Stimulated activated CD8-positive, alpha-beta memory T cell treated with anti-CD3 and anti-CD28 coated beads, Interleukin-4, amount 100 ng/mL, for 1 hour (primary cell): ENCODE measurements around the gene XPNPEP3.
"Not testable (repeated sequence)": the region's sequence is repeated elsewhere in the genome, so short reads cannot be mapped to it uniquely, and the experiment has no call there.

ENCODE experiments used
- DNase-seq, 2 donors: peaks; one replicate each; pipeline ENCODE4 v3.0.0-alpha.2; 2020; ENCODE audit warnings: low read depth in 2 of 2, low spot score in 1 of 2

XPNPEP3 gene

DNA sequence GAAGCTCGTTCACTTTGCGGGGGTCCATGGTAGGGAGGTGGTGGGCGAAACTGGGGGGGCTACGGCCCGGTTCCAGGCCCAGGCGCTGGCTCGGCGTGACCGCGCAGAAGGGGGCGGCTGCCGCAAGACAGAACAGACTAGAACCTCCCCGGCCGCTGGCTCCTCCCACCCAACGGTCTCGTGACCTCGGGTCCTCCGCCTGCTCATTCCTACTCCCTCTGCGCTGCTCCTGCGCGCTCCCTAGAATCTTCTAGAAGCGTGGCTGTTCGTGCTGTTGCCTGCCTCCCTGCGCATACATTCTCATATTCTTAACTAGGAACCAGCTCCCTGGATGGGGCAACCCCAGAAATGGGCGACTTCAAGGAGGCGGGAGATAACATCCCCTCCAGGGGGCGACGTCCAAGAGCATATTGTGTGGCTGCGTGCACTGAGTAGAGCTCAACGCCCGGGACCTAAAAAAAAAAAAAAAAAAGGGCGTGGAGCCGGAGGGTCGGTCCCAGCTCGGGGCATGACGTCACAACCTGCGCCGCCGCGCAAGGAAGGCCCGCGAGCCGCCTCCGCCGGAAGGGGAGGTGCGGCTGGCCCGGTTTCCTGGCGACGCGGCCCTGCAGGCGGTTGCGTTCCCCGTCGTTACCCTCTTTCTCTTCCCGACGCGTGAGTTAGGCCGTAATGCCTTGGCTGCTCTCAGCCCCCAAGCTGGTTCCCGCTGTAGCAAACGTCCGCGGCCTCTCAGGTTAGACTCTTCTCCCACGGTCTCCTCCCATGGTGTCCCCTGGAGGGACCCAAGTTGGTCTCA lies at the start of gene XPNPEP3, which contains the start of gene ST13:
Gene XPNPEP3 (plus strand): TSS at position 636 of the 796 bp plus-strand sequence. CDS start 34 bp downstream, at position 670.
Gene ST13 (minus strand): TSS at position 127 of the 796 bp plus-strand sequence. CDS start 99 bp downstream, at position 28.
- peak; percentile 92 for DNase-seq

DNA sequence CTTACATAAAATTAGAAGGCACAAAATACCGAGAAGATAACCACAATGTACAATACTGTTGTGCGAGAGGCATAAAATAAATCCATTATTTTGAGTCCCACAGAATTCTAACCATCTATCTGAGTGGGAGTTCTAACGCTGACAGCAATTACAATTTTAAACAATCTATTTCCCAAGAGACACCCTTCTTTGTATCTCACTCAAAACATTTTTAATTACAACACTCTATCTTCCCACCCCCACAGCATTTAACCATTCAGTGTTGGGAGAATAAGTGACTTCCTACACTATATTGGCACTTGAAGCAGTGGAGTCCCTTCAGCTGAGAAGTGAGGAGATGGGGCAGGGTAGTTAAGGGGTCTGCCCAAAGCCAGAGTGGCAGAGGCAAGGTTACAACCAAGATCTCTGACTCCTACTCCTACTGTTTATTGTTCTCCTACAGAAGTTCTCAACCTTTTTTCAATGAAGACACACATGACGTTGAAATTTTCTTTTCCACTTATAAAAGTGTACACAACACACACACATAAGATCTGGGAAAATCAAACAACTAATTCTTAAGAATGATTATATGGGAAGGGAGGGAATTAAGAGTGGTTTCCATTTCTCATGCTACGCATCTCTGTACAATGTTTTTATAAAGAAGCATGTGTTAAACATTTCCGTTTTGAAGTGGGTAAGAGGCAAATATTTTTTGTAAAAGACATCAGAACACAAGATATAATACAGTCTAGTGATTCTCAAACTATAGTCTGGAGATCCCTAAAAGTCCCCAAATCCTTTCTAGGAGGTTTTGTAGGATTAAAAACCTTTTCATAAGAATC lies 48.7 kb upstream of the XPNPEP3 start:
- DNase-seq = no peak

DNA sequence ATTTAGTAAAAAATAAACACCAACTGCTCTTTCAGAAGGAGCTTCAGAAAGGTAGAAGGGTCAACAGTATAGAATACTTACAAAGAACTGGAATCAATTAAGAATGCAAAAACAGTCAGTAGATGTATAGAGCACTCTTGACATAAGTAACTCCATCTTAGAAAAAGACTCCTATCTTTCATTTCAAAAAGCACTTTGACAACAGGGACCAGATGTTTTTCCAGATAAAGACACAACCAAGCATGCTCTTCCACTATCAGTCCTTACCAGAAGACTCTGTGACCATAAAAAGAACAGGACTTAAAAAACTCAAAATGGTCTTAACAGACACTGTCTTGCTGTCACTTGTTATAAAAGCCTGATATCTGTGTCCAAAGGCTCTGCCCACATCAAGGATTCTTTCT lies 43.0 kb upstream of the XPNPEP3 start:
- DNase-seq = no peak

DNA sequence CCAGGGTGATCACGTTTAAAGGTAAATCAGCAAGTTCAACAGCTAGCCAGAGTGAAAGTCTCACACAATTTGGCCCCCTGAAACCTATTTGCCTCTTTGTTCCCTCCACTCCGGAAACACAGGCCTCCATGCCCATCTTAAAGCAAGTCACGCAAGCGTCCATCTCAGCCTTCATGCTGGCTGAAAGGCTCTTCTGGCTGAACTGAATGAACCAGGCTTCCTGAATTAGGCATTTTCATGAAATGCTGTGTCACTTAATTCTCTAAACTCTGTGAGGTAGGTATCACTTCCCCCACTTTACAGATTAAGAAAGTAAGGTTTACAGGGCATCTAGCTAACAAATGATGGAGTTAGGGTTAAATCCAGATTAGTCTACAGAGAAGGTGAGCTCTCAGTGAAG lies 39.2 kb upstream of the XPNPEP3 start:
- DNase-seq = no peak

DNA sequence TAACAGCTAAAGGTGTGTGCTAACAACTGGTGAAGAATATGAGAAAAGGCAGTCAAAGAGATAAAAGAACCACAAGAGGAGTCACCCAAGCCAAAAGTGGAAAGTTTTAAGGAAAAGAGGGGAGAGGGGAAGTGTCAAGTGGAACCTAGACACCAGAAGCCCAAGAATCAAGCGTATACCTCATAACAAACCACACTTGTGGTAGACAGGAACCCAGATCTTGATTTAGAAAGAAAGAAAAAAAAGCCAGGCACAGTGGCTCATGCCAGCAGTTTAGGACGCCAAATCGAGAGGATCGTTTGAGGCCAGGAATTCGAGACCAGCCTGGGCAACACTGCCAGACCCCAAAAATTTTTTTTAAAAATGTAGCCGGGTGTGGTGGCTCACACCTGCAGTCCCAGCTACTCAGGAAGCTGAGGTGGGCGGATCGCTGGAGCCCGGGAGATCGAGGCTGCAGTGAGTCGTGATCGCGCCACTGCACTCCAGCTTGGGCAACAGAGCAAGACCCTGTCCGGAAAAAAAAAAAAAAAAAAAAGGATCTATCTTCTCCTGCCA lies 38.7 kb upstream of the XPNPEP3 start:
- DNase-seq = no peak

DNA sequence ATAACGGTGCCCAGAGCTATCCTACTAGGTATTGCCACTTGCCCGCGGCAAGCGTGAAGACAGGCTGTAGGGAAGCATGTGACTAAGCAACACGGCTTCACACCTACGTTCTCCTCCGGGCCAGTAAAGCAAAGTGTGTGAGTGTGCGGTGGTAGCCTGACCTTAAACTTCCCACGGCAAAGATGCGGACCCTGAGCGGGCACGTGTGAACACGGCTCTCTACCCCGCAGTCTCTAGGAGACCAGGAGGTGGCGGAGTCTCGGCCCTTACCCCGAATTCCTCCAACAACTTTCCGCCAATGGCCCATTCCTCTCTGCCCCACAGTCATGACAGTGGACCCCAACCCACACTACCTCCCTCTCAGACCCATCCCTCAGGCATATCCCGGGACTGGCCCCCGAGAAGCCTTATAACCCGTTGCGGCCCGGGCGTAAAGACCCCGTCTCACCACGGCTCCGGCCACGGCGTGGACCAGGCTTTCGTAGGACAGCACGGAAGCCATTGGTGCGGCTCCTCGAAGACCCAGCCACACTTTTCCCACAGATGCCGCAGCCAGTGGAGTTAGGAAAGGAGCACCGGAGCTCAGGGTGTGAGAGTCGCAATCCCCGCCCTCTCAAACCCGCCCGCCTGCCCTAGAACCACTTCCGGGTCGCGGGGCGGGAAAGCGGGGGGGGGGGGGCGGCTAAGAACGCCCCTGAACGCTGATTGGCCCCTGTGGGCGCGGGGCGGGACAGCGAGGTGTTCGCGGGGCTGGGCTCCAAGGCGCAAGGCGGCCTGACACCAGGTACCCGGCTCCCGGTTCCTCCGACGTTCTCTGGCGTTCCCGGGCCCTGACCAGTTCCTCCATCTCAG lies 38.0 kb upstream of the XPNPEP3 start, which contains the start of gene SLC25A17:
Gene SLC25A17 (minus strand): TSS at position 600 of the 852 bp plus-strand sequence. CDS start 98 bp downstream, at position 502.
- peak; percentile 66 to 81 for DNase-seq

DNA sequence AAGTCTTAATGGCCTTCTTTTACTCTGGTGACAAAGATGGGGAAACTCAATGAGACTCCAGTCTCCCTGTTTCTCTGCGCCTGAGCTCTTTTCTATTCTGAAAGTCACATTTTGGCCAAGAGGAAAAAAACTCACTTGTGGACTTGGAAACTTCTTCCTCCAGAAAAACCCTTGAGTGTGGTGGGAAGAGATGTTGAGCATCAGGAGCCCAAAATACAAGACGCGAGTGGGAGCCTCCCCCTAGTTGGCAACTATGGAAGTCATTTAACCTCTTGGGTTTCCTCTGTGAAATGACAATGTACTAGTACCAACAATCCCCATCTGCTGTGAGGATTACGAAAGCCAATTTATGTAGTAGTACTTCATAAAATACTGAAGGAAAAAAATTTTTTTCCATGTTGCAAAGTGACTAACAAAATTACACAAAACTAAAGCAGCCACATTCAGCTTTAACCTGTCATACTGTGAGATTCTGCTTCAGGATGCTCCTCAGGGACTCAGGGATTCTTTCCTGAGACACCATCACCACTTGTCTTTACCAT lies 37.3 kb upstream of the XPNPEP3 start:
- no peak for DNase-seq

DNA sequence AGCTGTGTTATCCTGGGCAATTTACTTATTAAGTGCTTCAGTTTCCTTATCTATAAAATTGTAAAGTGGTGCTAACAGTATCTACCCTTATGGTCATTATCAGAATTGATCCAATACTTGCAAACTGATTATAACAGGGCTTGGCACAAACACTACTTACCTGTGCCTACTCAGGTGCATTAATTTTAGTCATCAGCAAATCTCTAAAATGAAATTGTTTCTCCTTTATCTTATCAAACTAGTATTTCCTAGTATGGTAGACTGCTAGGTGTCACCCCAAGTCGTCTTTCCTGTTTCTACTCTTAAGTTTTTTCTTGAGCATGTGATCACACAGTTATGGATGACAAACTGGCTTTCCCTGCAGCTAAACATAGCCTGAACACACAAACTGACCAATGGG lies 33.5 kb upstream of the XPNPEP3 start:
- DNase-seq = no peak

DNA sequence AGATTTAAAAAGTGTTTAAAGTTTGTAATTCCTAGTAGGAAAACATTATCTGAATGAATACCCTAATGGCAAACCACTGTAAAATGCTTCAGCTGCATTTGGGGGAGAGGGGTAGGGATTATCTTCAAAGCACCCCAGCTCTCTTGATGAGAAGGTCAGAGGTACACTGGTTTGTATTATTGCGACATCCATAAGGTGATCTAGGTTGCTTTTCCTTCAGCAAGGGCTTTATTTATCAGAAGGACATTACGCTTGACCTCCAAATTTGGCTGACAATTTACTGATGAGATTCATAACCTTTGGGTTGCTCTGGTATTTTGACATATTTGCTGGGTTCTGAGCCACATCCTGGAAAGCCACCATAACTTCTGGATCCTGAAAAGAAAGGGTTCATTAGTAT lies 30.7 kb upstream of the XPNPEP3 start:
- not testable (repeated sequence) for DNase-seq

DNA sequence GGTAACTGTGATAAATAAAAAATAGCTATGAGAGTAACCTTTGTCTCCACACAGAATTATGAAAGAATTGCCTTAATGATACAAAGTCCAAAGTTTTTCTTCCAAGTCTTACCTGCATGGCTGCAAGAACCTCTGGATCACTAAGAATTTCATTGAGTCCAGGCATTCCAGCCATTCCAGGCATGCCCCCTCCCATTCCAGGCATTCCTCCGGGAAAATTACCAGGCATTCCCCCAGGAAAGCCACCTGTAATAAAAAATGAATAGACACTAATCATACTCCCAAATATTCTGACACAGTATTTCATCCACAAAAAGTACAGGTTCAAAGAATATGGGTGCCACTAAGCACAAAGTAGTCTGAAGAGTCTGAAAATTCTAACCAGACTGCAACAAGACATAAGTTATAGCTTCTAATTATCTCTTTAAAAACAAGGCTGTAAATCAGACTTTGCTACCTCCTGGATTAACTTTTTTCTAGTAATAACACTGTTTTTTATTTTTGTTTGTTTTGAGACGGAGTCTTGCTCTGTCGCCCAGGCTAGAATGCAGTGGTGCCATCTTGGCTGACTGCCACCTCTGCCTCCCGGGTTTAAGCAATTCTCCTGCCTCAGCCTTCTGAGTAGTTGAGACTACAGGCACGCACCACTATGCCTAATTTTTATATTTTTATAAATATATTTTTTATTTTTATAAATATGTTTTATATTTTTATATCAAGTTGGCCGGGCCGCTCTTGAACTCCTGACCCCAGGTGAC lies 29.8 kb upstream of the XPNPEP3 start:
- DNase-seq = no peak

DNA sequence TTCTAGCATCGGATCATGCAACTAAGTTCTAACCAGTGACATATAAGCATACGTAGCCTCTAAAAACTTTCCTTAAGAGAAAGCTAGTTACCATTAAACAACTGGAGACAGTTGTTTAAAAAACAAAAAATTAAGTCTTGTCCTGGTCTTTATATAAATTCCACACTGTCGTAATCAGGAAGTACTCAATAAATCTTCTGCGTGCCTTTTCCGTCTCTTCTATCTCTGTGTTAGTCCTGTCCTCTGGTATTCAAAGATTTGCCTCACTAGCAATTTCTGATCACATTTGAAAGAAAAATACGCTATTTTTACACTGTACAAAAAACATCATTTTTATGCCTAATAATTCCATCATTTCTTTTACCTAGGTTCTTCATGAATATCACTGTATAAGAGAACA lies 27.8 kb upstream of the XPNPEP3 start:
- DNase-seq = no peak

DNA sequence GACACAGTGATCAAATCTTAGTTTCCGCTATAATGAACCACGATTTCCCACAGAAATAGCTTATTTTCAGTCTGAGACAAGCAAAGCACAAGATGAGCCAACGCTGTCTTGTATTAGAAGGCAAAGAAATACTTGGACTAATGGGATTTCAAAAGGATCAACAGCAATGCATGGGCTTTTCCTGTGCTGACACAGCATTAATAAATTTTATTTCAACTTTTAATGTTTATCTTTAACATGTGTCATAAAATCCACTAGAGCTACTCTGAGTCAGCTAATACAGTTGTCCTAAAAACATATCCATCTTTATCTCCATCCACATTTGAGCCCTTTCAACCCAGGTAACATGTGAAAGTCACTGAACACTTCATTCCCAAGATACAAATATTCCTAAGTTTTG lies 22.3 kb upstream of the XPNPEP3 start:
- no peak for DNase-seq

DNA sequence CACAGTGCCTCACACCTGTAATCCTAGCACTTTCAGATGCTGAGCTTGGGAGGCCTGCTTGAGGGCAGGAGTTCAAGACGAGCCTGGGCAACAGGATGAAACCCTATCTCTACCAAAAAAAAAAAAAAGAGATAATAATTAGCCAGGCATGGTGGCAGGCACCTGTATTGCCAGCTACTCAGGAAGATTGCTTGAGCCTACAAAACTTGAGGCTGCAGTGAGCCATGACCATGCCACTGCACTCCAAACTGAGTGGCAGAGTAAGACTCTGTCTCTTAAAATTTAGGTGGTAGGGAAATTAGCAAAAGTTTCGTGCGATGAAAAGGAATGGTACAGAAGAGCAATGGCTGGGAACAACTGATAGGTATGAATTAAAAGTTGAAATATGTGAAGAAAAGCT lies 18.5 kb upstream of the XPNPEP3 start:
- DNase-seq = no peak

DNA sequence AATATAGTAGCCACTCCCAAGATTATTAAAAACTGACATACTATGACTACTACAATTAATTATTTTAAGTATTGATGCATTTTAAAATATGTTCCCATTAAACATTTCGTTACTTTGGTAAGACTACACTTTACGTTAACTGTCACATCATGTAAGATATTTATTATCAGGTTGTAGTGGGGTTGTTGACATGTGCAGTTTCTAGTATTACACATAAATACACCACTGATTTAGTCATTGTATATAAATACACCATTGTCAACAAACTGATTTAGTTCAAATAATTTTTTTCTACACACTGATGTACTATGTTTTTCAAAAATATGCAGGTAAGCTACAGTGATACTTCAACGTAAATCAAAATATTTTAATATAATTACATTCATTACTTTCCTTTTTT lies 12.0 kb upstream of the XPNPEP3 start:
- DNase-seq = no peak

DNA sequence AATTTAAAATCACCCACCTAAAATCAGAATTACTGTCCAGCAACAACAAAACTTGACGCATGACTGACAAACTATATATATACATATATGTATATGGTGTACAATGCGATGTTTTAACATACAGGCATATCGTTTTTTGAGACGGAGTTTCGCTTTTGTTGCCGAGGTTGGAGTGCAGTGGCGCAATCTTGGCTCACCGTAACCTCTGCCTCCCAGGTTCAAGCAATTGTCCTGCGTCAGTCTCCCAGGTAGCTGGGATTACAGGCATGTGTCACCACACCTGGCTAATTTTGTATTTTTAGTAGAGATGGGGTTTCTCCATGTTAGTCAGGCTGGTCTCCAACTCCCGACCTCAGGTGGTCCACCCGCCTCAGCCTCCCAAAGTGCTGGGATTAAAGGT lies 11.1 kb upstream of the XPNPEP3 start:
- not testable (repeated sequence) for DNase-seq

DNA sequence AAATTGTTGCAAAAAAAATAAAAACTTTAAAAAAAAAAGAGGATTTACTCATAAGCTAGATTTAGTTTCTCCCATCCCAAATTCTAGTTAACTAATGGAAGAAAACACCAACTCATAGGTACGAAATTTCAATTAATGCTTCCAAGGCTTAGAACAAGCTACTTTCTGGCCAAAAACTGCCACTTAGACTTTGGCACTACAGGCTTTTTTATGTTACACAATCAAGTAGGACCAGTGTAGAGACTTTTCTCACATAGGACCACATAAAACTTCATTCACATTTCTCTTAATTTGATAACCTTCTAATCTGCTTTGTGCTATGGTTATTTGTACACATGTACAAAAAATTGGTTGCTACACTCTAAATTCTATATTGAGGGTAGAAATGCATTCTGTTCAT lies 3.6 kb upstream of the XPNPEP3 start:
- DNase-seq = no peak

DNA sequence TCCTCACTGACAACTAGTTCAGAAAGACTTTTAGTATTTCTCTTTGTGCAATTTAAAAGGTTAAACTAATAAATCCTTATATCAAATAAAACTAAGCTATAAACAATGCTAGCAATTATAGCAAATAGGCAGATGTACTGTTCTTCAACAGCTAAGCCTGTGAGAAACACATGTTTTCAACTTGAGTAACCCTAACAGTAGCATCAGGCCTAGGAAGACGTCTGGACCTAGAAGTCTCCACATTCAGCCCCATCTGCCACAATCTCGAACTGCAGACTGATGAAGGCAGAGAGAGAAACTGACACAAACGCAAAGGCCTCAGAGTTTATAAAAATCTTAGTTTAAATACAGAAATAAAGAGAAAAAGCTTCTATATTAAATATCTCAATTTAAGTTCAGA lies 3.0 kb upstream of the XPNPEP3 start:
- no peak for DNase-seq

DNA sequence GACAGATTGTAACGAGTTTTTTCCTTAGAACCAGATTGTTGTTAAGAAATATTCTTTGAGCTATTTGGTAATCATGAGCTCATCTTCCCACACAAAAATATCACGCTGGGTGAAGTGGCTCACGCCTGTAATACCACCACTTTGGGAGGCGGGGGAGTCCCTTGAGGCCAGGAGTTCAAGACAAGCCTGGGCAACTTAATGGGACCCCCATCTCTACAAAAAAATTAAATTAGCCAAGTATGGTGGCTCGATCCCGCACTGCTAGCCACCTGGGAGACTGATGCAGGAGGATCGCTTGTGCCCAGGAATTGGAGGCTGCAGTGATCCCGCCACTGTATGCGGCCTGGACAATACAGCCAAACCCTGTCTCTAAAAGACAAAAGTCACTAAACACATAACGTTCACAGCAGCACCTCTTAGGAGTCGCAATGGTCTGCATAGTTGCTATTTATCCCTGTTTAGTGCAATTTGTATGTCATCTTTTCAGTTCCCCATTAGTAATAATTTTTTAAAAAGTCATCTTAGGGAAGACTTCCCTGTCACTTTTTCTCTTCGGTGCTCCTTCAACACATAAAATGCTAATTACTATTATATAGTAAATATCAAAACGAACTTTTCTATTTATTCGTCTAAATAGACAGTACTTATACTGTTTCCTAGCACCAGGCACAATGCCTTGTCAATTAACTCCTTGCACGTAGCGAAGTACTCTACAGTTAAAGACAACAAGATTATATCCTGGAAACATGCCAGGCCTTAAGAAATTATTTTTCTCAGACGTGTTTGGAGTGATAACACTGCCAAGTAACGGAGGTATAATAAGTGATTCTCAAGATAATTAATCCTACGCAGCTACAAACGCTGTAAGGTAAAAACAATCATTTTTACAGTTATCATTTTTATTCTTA lies 1.6 kb upstream of the XPNPEP3 start:
- DNase-seq = no peak
